Measurements from ENCODE around the gene MAGEF1. TPM values are rescaled to one million over a fixed set of nuclear protein-coding genes. Genes with fewer than 3 reads are reported as not detected.

Gene MAGEF1
- total and polyA plus RNA-seq, 9 of the 15 experiments (the other 6 are each of a cell fraction or from before 2014, with no cell fraction given): 1.5 to 39.1 (median 19.8) TPM

GRCh38 chr3:184755315-184755731, 43.5 kb upstream of the MAGEF1 start:
- Histone ChIP-seq H3K36me3 (ENCODE audit: control insufficient read depth, insufficient read depth, low read length) (no peaks in the 10 kb centered on the region), H3K9me3 (replicated peaks; ENCODE audit: control insufficient read depth, insufficient read depth, low read depth, low read length) (no peaks in the 10 kb centered on the region), H3K9me1 (ENCODE audit: control insufficient read depth, insufficient read depth, low read length) (peaks cover 3% of the 10 kb centered on the region), H3K9ac (ENCODE audit: insufficient read depth in 1 of 2, low read depth in 2 of 2, low read length in 2 of 2) (peak overlapping the region in 1 of 2 experiments; percentile 36; a peak in 2 of 4 replicates), H3K27ac (ENCODE audit: extremely low read depth, low read depth, low read length) (no peak overlapping the region), H3K79me2 (ENCODE audit: control insufficient read depth, insufficient read depth, low read length) (no peaks in the 10 kb centered on the region), H4K20me1 (replicated peaks; ENCODE audit: control insufficient read depth, insufficient read depth, low read length) (no peaks in the 10 kb centered on the region), H3K4me2 (ENCODE audit: insufficient read depth, low read length) (no peak overlapping the region), H3K4me1 (replicated peaks in 1 of 2; ENCODE audit: control insufficient read depth in 2 of 2, insufficient read depth in 2 of 2, low read length in 2 of 2) (peaks cover 4 to 14% of the 10 kb centered on the region in 2 experiments; a peak in 4 of 5 replicates), H3K27me3 (ENCODE audit: control insufficient read depth in 2 of 2, insufficient read depth in 2 of 2, low read length in 2 of 2) (peaks cover 0 to 4% of the 10 kb centered on the region in 2 experiments; a peak in 3 of 5 replicates), H2AFZ (ENCODE audit: low read depth, low read length) (no peak overlapping the region), H3K4me3 (no peak overlapping the region)
- in situ Hi-C loops (cut with MboI) (no loop called here), intact Hi-C loops (cut with micrococcal nuclease) (no loop called here)
- no peak; the same call in 2 of the 3 replicates for ATAC-seq
- 3% methylated on average over 8 of the region's 8 CpGs for WGBS (ENCODE audit: insufficient coverage, low coverage, missing lambda C conversion rate)
- DNase-seq (ENCODE audit: extremely low read depth in 1 of 4, low spot score in 3 of 4): no peak
- FAIRE-seq: no peak
- BruUV-seq (replicated peaks): no TSS peak
- ChIA-PET CTCF (ENCODE audit: low intra/inter-chr PET ratio) (no interaction called here), POLR2A (interaction anchor here (0.6 to 1.7 kb wide), 5 partner anchors 10 to 84 kb away, joined by 3 to 5 read pairs (median 3); no protein-coding TSS in a partner anchor)
- TF ChIP-seq BHLHE40 (IDR thresholded peaks at IDR 0.05; ENCODE audit: low read length) (peak; percentile 60; the same call in 1 of the 2 replicates), MNT (conservative IDR thresholded peaks at IDR 0.05) (0 out of 4 replicates have a peak, but pooled peaks of 1 of the 2 experiments have one; percentile 23), E2F6 (IDR thresholded peaks at IDR 0.05; ENCODE audit: borderline replicate concordance in 1 of 2, extremely low read depth in 1 of 2, insufficient read depth in 1 of 2, insufficient read length in 1 of 2, low read depth in 1 of 2, low read length in 1 of 2, poor library complexity in 1 of 2, severe bottlenecking in 1 of 2) (peak in 1 of 2 experiments; percentile 10), SOX6 (IDR thresholded peaks at IDR 0.05) (no peak), USF1 (CRISPR knock-in tag; IDR thresholded peaks at IDR 0.05) (peak; percentile 33), IRF1 (CRISPR knock-in tag; IDR thresholded peaks at IDR 0.05; ENCODE audit: borderline replicate concordance) (no peak), ZKSCAN1 (IDR thresholded peaks at IDR 0.05; ENCODE audit: low read depth, low read length) (peak; percentile 78), ZFP36 (IDR thresholded peaks at IDR 0.05; ENCODE audit: low read depth, low read length, partially characterized antibody) (peak; percentile 64), TAF9B (IDR thresholded peaks at IDR 0.05; ENCODE audit: partially characterized antibody) (no peak), BCOR (IDR thresholded peaks at IDR 0.05) (peak; percentile 57; the same call in 1 of the 2 replicates), ADNP (tag; IDR thresholded peaks at IDR 0.05) (no peak), ARHGAP35 (IDR thresholded peaks at IDR 0.05; ENCODE audit: partially characterized antibody) (no peak), TFAM (CRISPR knock-in tag; conservative IDR thresholded peaks at IDR 0.05) (no peak), MAX (CRISPR knock-in tag; IDR thresholded peaks at IDR 0.05) (peak; percentile 48; the same call in 1 of the 2 replicates), RHOXF2B (CRISPR knock-in tag; conservative IDR thresholded peaks at IDR 0.05) (no peak), RBM25 (IDR thresholded peaks at IDR 0.05; ENCODE audit: low read depth, low read length, severe bottlenecking) (peak; percentile 37)
